ENCODE measurements around the gene CBFA2T2. TPM values are rescaled to one million over a fixed set of nuclear protein-coding genes. Genes with fewer than 3 reads are reported as not detected.
"Not testable (repeated sequence)": the region's sequence is repeated elsewhere in the genome, so short reads cannot be mapped to it uniquely, and the experiment has no call there.

The CBFA2T2 gene
- total RNA-seq, 2 experiments from 2014 or later, result 12.3 to 16.8 TPM

- Mint-ChIP-seq H3K4me1 (peaks cover 17% of the 10 kb centered on the region), H3K36me3 (peaks cover 4% of the 10 kb centered on the region), H3K27ac (no peak overlapping the region), H3K9me3 (ENCODE audit: low read depth) (no peaks in the 10 kb centered on the region), H3K4me3 (no peak overlapping the region), H3K27me3 (no peaks in the 10 kb centered on the region)
- CTCF ChIA-PET, result no interaction called here
- DNase-seq, result no peak
- no peak for ATAC-seq
Observed at GRCh38 chr20:33526769-33527168, 36.9 kb downstream of the CBFA2T2 start.

GRCh38 chr20:33531047-33531877 lies 41.4 kb downstream of the CBFA2T2 start:
- H3K4me1 Mint-ChIP-seq, result peaks cover 12% of the 10 kb centered on the region
- CTCF ChIA-PET, result interaction anchor here (1.2 kb wide), 1 partner anchor 16 kb away, joined by 3 read pairs; no protein-coding TSS in a partner anchor
- peaks cover 3% of the 10 kb centered on the region for H3K36me3 Mint-ChIP-seq

GRCh38 chr20:33531885-33532284 lies 42.0 kb downstream of the CBFA2T2 start:
- Mint-ChIP-seq H3K4me3 (no peak overlapping the region), H3K27me3 (no peaks in the 10 kb centered on the region), H3K36me3 (peaks cover 3% of the 10 kb centered on the region), H3K4me1 (peaks cover 6% of the 10 kb centered on the region), H3K9me3 (ENCODE audit: low read depth) (no peaks in the 10 kb centered on the region), H3K27ac (no peak overlapping the region)
- CTCF ChIA-PET, result no interaction called here
- no peak for ATAC-seq
- DNase-seq, result no peak

More at GRCh38 chr20:33531047-33531877, 41.4 kb downstream of the CBFA2T2 start:
- Mint-ChIP-seq H3K9me3 (ENCODE audit: low read depth) (no peaks in the 10 kb centered on the region), H3K27me3 (no peaks in the 10 kb centered on the region), H3K4me3 (no peak overlapping the region), H3K27ac (no peak overlapping the region)
- no peak for ATAC-seq
- no peak for DNase-seq

GRCh38 chr20:33532753-33533459 lies 43.0 kb downstream of the CBFA2T2 start:
- CTCF ChIA-PET, result interaction anchor here (1.1 kb wide), 1 partner anchor 16 kb away, joined by 3 read pairs; no protein-coding TSS in a partner anchor
- no peaks in the 10 kb centered on the region for H3K9me3 Mint-ChIP-seq (ENCODE audit: low read depth)
- H3K27ac Mint-ChIP-seq, result no peak overlapping the region
- peaks cover 5% of the 10 kb centered on the region for H3K4me1 Mint-ChIP-seq
- DNase-seq, result no peak
- no peak for ATAC-seq
- H3K36me3 Mint-ChIP-seq, result peaks cover 6% of the 10 kb centered on the region
- no peak overlapping the region for H3K4me3 Mint-ChIP-seq
- H3K27me3 Mint-ChIP-seq, result no peaks in the 10 kb centered on the region

- not testable (repeated sequence) for DNase-seq, H3K4me1 Mint-ChIP-seq, H3K27ac Mint-ChIP-seq
Observed at GRCh38 chr20:33535717-33536116, 45.8 kb downstream of the CBFA2T2 start.

GRCh38 chr20:33537608-33538007 lies 47.7 kb downstream of the CBFA2T2 start:
- Mint-ChIP-seq H3K36me3 (peaks cover 4% of the 10 kb centered on the region), H3K4me3 (no peak overlapping the region), H3K4me1 (peaks cover 3% of the 10 kb centered on the region), H3K9me3 (ENCODE audit: low read depth) (no peaks in the 10 kb centered on the region), H3K27ac (no peak overlapping the region), H3K27me3 (no peaks in the 10 kb centered on the region)
- no peak for ATAC-seq
- DNase-seq, result no peak
- CTCF ChIA-PET, result interaction anchor here (1.2 kb wide), 1 partner anchor 9 kb away, joined by 3 read pairs; no protein-coding TSS in a partner anchor

More at GRCh38 chr20:33535717-33536116, 45.8 kb downstream of the CBFA2T2 start:
- H3K27me3 Mint-ChIP-seq; H3K4me3 Mint-ChIP-seq; H3K9me3 Mint-ChIP-seq (ENCODE audit: low read depth); ATAC-seq; H3K36me3 Mint-ChIP-seq; CTCF ChIA-PET: not testable (repeated sequence)

- CTCF ChIA-PET, result no interaction called here
- Mint-ChIP-seq H3K27ac (no peak overlapping the region), H3K4me3 (no peak overlapping the region), H3K4me1 (peaks cover 3% of the 10 kb centered on the region), H3K27me3 (no peaks in the 10 kb centered on the region), H3K9me3 (ENCODE audit: low read depth) (no peaks in the 10 kb centered on the region), H3K36me3 (peaks cover 4% of the 10 kb centered on the region)
- ATAC-seq (no peak), DNase-seq (no peak)
Observed at GRCh38 chr20:33539129-33539528, 49.2 kb downstream of the CBFA2T2 start.

GRCh38 chr20:33540427-33540826 lies 50.5 kb downstream of the CBFA2T2 start:
- Mint-ChIP-seq H3K4me3 (no peak overlapping the region), H3K9me3 (ENCODE audit: low read depth) (no peaks in the 10 kb centered on the region), H3K27ac (no peak overlapping the region), H3K36me3 (peaks cover 5% of the 10 kb centered on the region), H3K27me3 (no peaks in the 10 kb centered on the region), H3K4me1 (peaks cover 3% of the 10 kb centered on the region)
- no peak for ATAC-seq
- CTCF ChIA-PET, result no interaction called here
- no peak for DNase-seq

- no peak for ATAC-seq
- DNase-seq, result no peak
- peaks cover 5% of the 10 kb centered on the region for H3K36me3 Mint-ChIP-seq
- H3K27me3 Mint-ChIP-seq, result no peaks in the 10 kb centered on the region
- CTCF ChIA-PET, result no interaction called here
- H3K4me1 Mint-ChIP-seq, result peaks cover 3% of the 10 kb centered on the region
- H3K4me3 Mint-ChIP-seq, result no peak overlapping the region
- no peak overlapping the region for H3K27ac Mint-ChIP-seq
- H3K9me3 Mint-ChIP-seq (ENCODE audit: low read depth), result no peaks in the 10 kb centered on the region
Observed at GRCh38 chr20:33541074-33541473, 51.2 kb downstream of the CBFA2T2 start.

- no peak for ATAC-seq
- Mint-ChIP-seq H3K36me3 (peaks cover 5% of the 10 kb centered on the region), H3K27me3 (no peaks in the 10 kb centered on the region)
Observed at GRCh38 chr20:33541797-33542196, 51.9 kb downstream of the CBFA2T2 start.

GRCh38 chr20:33545763-33546162 lies 55.9 kb downstream of the CBFA2T2 start:
- peaks cover 4% of the 10 kb centered on the region for H3K36me3 Mint-ChIP-seq
- no peak for ATAC-seq
- no peak for DNase-seq
- H3K27ac Mint-ChIP-seq, result no peak overlapping the region
- no peaks in the 10 kb centered on the region for H3K27me3 Mint-ChIP-seq
- CTCF ChIA-PET, result interaction anchor here (0.7 to 1.4 kb wide), 4 partner anchors 8 to 122 kb away, joined by 3 to 4 read pairs (median 3); no protein-coding TSS in a partner anchor
- no peaks in the 10 kb centered on the region for H3K9me3 Mint-ChIP-seq (ENCODE audit: low read depth)
- H3K4me3 Mint-ChIP-seq, result no peak overlapping the region
- H3K4me1 Mint-ChIP-seq, result peaks cover 2% of the 10 kb centered on the region

More at GRCh38 chr20:33541797-33542196, 51.9 kb downstream of the CBFA2T2 start:
- H3K4me1 Mint-ChIP-seq, result peaks cover 3% of the 10 kb centered on the region
- no peak overlapping the region for H3K27ac Mint-ChIP-seq
- CTCF ChIA-PET, result interaction anchor here (0.9 kb wide), 1 partner anchor 14 kb away, joined by 3 read pairs; no protein-coding TSS in a partner anchor
- H3K9me3 Mint-ChIP-seq (ENCODE audit: low read depth), result no peaks in the 10 kb centered on the region
- no peak for DNase-seq
- no peak overlapping the region for H3K4me3 Mint-ChIP-seq

- CTCF ChIA-PET, result no interaction called here
Observed at GRCh38 chr20:33549229-33549999, 59.5 kb downstream of the CBFA2T2 start.

GRCh38 chr20:33551778-33552177 lies 61.9 kb downstream of the CBFA2T2 start:
- Mint-ChIP-seq H3K4me1 (peaks cover 26% of the 10 kb centered on the region), H3K27ac (no peak overlapping the region), H3K9me3 (ENCODE audit: low read depth) (no peaks in the 10 kb centered on the region), H3K36me3 (peaks cover 15% of the 10 kb centered on the region), H3K4me3 (no peak overlapping the region), H3K27me3 (no peaks in the 10 kb centered on the region)
- DNase-seq, result no peak
- CTCF ChIA-PET, result interaction anchor here (0.6 to 2.1 kb wide), 4 partner anchors 34 to 869 kb away, joined by 3 to 6 read pairs (median 4); no protein-coding TSS in a partner anchor
- no peak for ATAC-seq

More at GRCh38 chr20:33549229-33549999, 59.5 kb downstream of the CBFA2T2 start:
- H3K36me3 Mint-ChIP-seq, result peaks cover 10% of the 10 kb centered on the region
- no peak for DNase-seq
- no peaks in the 10 kb centered on the region for H3K9me3 Mint-ChIP-seq (ENCODE audit: low read depth)
- H3K4me1 Mint-ChIP-seq, result peaks cover 15% of the 10 kb centered on the region
- no peak overlapping the region for H3K27ac Mint-ChIP-seq
- no peak overlapping the region for H3K4me3 Mint-ChIP-seq
- ATAC-seq, result no peak
- no peaks in the 10 kb centered on the region for H3K27me3 Mint-ChIP-seq
